D721Med (cell line): ENCODE results near the gene CHMP5.

Source experiments
- DNase-seq: peaks from one replicate; pipeline ENCODE4 v3.0.0; 2011; ENCODE audit warnings: low spot score; ENCODE audit not compliant: insufficient read length
- FAIRE-seq: peaks from 2 replicates; lab custom pipeline; 2011; peaks lifted over from hg19 to GRCh38; lab: Jason Lieb, UNC
- CTCF ChIP-seq: IDR thresholded peaks from 2 replicates; pipeline ENCODE4 v1.5.1; 2012; ENCODE audit warnings: mild to moderate bottlenecking, control low read depth; ENCODE audit not compliant: insufficient read depth; ENCODE audit errors: missing control alignments

The CHMP5 gene

GRCh38 chr9:33250458-33250995, 14.3 kb upstream of the CHMP5 start:
- TF ChIP-seq CTCF = no peak
- FAIRE-seq (no peak), DNase-seq (no peak)

GRCh38 chr9:33254211-33254610, 10.6 kb upstream of the CHMP5 start:
- no peak for TF ChIP-seq CTCF
- DNase-seq (no peak), FAIRE-seq (no peak)

GRCh38 chr9:33255014-33255413, 9.8 kb upstream of the CHMP5 start:
- FAIRE-seq (no peak), DNase-seq (no peak)
- no peak for TF ChIP-seq CTCF

GRCh38 chr9:33255471-33255870, 9.4 kb upstream of the CHMP5 start:
- DNase-seq = no peak
- FAIRE-seq = no peak
- no peak for TF ChIP-seq CTCF

- FAIRE-seq (no peak), DNase-seq (no peak)
- no peak for TF ChIP-seq CTCF
These were observed 8.6 kb upstream of the CHMP5 start for GRCh38 chr9:33256236-33256635.

GRCh38 chr9:33257276-33257675, 7.6 kb upstream of the CHMP5 start:
- TF ChIP-seq CTCF = no peak
- DNase-seq = no peak
- FAIRE-seq = no peak

GRCh38 chr9:33260372-33260771, 4.5 kb upstream of the CHMP5 start:
- TF ChIP-seq CTCF = no peak
- FAIRE-seq (no peak), DNase-seq (no peak)
